Peyer's patch (tissue), 4 donors: ENCODE measurements around the gene ALKBH5. TPM values are rescaled to one million over a fixed set of nuclear protein-coding genes. Genes with fewer than 3 reads are reported as not detected.
A peak's percentile ranks its signal among the peaks of the same experiment; 100 is the strongest.

Experiments used
- DNase-seq, 3 donors: peaks; one replicate each; pipeline ENCODE4 v3.0.0-alpha.2; 2017 to 2019
- H3K27ac ChIP-seq, 4 donors: fragments of 200-600 bp; sonication (generic); one replicate each; pipeline ENCODE4 v1.5.1; 2016 to 2019
- H3K27me3 ChIP-seq, 2 donors: fragments of 200-600 bp; sonication (generic); one replicate each; pipeline ENCODE4 v1.5.1; 2019
- H3K36me3 ChIP-seq, 3 donors: fragments of 200-600 bp; sonication (generic); one replicate each; pipeline ENCODE4 v1.5.1; 2016 to 2019
- H3K4me1 ChIP-seq, 4 donors: fragments of 200-600 bp; sonication (generic); one replicate each; pipeline ENCODE4 v1.5.1; 2016 to 2019
- H3K4me3 ChIP-seq, 4 donors: fragments of 200-600 bp; sonication (generic); 1 replicate in 3 of 4; 2 replicates in 1 of 4; pipeline ENCODE4 v1.5.1; 2016 to 2019; ENCODE audit warnings: mild to moderate bottlenecking in 1 of 4
- H3K9me3 ChIP-seq, 4 donors: fragments of 200-600 bp; sonication (generic); one replicate each; pipeline ENCODE4 v1.5.1; 2016 to 2019; ENCODE audit warnings: mild to moderate bottlenecking in 1 of 4
- CTCF ChIP-seq, 6 experiments: fragments of 450-650 bp in 4 of 6; fragments of 200-600 bp in 2 of 6; sonication (generic) in 1 of 6; IDR thresholded peaks; one replicate each; pipeline ENCODE4 v1.5.1; 2017 to 2019; ENCODE audit warnings: antibody characterized with exemption in 6 of 6, mild to moderate bottlenecking in 3 of 6, moderate library complexity in 1 of 6
- POLR2A ChIP-seq, 2 donors: fragments of 450-650 bp; IDR thresholded peaks; one replicate each; pipeline ENCODE4 v1.5.1; 2017; ENCODE audit warnings: antibody characterized with exemption in 2 of 2, mild to moderate bottlenecking in 2 of 2, moderate library complexity in 2 of 2
- total RNA-seq, 4 donors: library from RNA; depleted of rRNA; stranded (reverse); fragments of >200 nt; gene quantifications; one replicate each; pipeline ENCODE4 v1.1.0, GENCODE V29; 2016

Gene ALKBH5
- total RNA-seq, 4 donors from 2014 or later: 65.6 to 78.5 (median 72.9) TPM

- Histone ChIP-seq H3K36me3 (no peaks in the 10 kb centered on the region), H3K4me3 (no peak overlapping the region), H3K27me3 (no peaks in the 10 kb centered on the region), H3K27ac (no peak overlapping the region), H3K4me1 (peaks cover 0 to 5% (median 0%) of the 10 kb centered on the region in 4 donors), H3K9me3 (no peaks in the 10 kb centered on the region)
- TF ChIP-seq POLR2A (IDR thresholded peaks at IDR 0.05): no peak
- TF ChIP-seq CTCF (IDR thresholded peaks at IDR 0.05): no peak
- DNase-seq: no peak
These were observed 6.5 kb upstream of the ALKBH5 start for GRCh38 chr17:18177133-18177532.

DNA sequence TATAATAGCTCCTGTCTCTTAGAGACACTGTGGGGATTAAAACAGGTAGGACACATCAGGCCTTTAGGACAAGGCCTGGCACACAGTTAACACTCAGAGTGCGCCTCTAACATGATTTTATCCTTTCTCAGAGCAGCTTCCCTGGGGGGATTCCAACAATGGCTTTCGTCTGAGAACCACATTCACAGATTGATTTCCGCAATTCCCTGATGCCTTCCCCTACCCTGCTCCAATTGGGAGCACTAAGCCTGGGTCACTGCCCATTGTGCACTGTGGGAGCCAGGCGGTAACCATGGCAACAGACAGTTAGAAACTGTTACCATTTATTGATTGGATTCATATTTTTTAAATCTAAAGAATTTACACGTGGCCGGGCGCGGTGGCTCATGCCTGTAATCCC, 5.9 kb upstream of the ALKBH5 start:
- H3K4me1 ChIP-seq: peaks cover 0 to 11% (median 1%) of the 10 kb centered on the region in 4 donors
- H3K27me3 ChIP-seq: no peaks in the 10 kb centered on the region
- H3K27ac ChIP-seq: no peak overlapping the region
- H3K36me3 ChIP-seq: no peaks in the 10 kb centered on the region
- no peak for DNase-seq
- H3K4me3 ChIP-seq: no peak overlapping the region
- no peak for TF ChIP-seq CTCF (IDR thresholded peaks at IDR 0.05)
- no peak for TF ChIP-seq POLR2A (IDR thresholded peaks at IDR 0.05)
- no peaks in the 10 kb centered on the region for H3K9me3 ChIP-seq

DNA sequence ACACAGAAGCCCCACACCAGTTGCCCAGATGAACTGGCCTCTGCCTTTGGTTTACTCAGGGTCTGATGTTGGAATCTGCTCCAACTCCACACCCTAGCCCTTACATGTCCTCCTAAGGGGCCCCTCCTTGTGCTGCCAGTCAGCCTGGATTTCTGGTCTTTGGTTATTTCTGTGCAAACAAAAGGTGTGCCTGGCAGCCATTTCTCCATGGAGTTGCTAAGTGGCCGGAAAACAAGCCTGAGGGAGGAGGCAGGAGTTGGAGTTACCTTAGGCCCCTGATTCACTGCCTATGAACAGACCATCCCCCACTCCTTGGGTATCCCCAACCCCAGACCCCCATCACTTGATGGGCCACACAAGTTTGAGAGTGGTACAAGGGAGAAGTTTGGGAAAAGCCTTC, 4.4 kb upstream of the ALKBH5 start:
- TF ChIP-seq CTCF (IDR thresholded peaks at IDR 0.05) (no peak), POLR2A (IDR thresholded peaks at IDR 0.05) (no peak)
- DNase-seq: no peak

DNA sequence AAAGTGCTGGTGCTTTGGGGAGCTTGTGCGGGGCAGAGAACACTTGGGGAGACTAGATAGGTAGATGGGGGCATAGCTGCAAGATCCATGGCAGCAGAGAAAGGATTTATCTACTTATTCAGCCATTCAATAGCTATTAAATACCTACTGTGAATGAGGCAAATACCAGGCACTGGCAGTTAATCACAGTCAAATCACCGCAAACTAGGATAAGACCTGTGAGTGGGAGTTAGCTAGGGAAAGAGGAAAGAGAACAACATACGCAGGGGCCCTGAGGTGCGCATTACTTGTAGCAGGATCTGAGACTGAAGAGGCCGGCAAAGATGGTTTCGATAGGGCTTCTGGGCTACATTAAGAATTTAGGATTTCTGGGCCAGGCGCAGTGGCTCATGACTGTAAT, 3.8 kb upstream of the ALKBH5 start:
- no peak for TF ChIP-seq POLR2A (IDR thresholded peaks at IDR 0.05)
- no peak for TF ChIP-seq CTCF (IDR thresholded peaks at IDR 0.05)
- no peaks in the 10 kb centered on the region for H3K27me3 ChIP-seq
- H3K9me3 ChIP-seq: no peaks in the 10 kb centered on the region
- H3K27ac ChIP-seq: no peak overlapping the region
- H3K4me3 ChIP-seq: no peak overlapping the region
- no peaks in the 10 kb centered on the region for H3K36me3 ChIP-seq
- DNase-seq: no peak
- peaks cover 0 to 13% (median 1%) of the 10 kb centered on the region in 4 donors for H3K4me1 ChIP-seq

More for the DNA sequence above, 4.4 kb upstream of the ALKBH5 start:
- H3K4me3 ChIP-seq: no peak overlapping the region
- peaks cover 0 to 12% (median 1%) of the 10 kb centered on the region in 4 donors for H3K4me1 ChIP-seq
- H3K9me3 ChIP-seq: no peaks in the 10 kb centered on the region
- no peak overlapping the region for H3K27ac ChIP-seq
- no peaks in the 10 kb centered on the region for H3K27me3 ChIP-seq
- no peaks in the 10 kb centered on the region for H3K36me3 ChIP-seq

DNA sequence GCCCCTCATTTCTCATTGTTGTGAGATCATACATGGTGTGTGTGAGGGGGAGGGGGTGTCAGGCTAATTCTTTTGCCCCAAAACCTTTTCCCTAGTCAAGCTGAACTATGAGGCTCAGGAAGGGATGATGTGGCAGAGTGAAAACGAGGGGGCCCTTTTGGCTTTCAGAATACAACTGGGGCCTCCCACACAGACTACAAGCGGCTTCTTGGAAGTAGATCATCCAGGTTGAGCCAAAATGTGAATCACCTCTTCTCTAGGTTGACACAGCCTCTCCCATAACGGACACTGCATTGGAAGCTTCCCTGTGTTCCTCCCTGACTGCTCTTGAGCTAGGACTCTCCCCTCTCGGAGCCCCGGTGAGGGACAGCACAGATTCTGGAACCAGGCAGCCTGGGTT, 2.3 kb upstream of the ALKBH5 start:
- no peaks in the 10 kb centered on the region for H3K36me3 ChIP-seq
- no peak for DNase-seq
- H3K27me3 ChIP-seq: no peaks in the 10 kb centered on the region
- TF ChIP-seq CTCF (IDR thresholded peaks at IDR 0.05): no peak
- TF ChIP-seq POLR2A (IDR thresholded peaks at IDR 0.05): no peak
- peaks cover 0 to 27% (median 5%) of the 10 kb centered on the region in 4 donors for H3K4me1 ChIP-seq
- H3K27ac ChIP-seq: peak overlapping the region in 1 of 4 donors; percentile 95
- no peaks in the 10 kb centered on the region for H3K9me3 ChIP-seq
- no peak overlapping the region for H3K4me3 ChIP-seq
